NCI-H2081 treated with DMSO at 0.1 percent for 48 hours (cell line): ENCODE measurements around the gene FOXS1.
"Not testable (repeated sequence)": the region's sequence is repeated elsewhere in the genome, so short reads cannot be mapped to it uniquely, and the experiment has no call there.

Experiments used
- DNase-seq: peaks from one replicate; lab custom pipeline; 2025; lab: John Stamatoyannopoulos, UW

FOXS1 gene

GRCh38 chr20:31838646-31839292, 6.6 kb downstream of the FOXS1 start:
- DNase-seq, result no peak

GRCh38 chr20:31837896-31838397, 7.5 kb downstream of the FOXS1 start:
- DNase-seq, result no peak

- no peak for DNase-seq
Measured at GRCh38 chr20:31836853-31837608, 8.4 kb downstream of the FOXS1 start.

GRCh38 chr20:31835977-31836852, 9.2 kb downstream of the FOXS1 start:
- DNase-seq, result no peak

GRCh38 chr20:31835554-31835953, 9.8 kb downstream of the FOXS1 start:
- DNase-seq, result no peak

- no peak for DNase-seq
Measured at GRCh38 chr20:31833931-31834521, 11.4 kb downstream of the FOXS1 start.

- no peak for DNase-seq
Measured at GRCh38 chr20:31833130-31833930, 12.1 kb downstream of the FOXS1 start.

GRCh38 chr20:31831771-31832306, 13.6 kb downstream of the FOXS1 start:
- no peak for DNase-seq

GRCh38 chr20:31831211-31831610, 14.2 kb downstream of the FOXS1 start:
- DNase-seq, result no peak

- DNase-seq, result no peak
Measured at GRCh38 chr20:31830406-31830981, 14.9 kb downstream of the FOXS1 start.

GRCh38 chr20:31829731-31830130, 15.7 kb downstream of the FOXS1 start:
- no peak for DNase-seq

- DNase-seq, result not testable (repeated sequence)
Measured at GRCh38 chr20:31828016-31828415, 17.4 kb downstream of the FOXS1 start.

GRCh38 chr20:31827059-31827458, 18.3 kb downstream of the FOXS1 start:
- no peak for DNase-seq

GRCh38 chr20:31826074-31826473, 19.3 kb downstream of the FOXS1 start:
- no peak for DNase-seq

GRCh38 chr20:31824554-31825313, 20.7 kb downstream of the FOXS1 start:
- no peak for DNase-seq

GRCh38 chr20:31824125-31824485, 21.3 kb downstream of the FOXS1 start:
- no peak for DNase-seq

GRCh38 chr20:31823360-31824124, 21.9 kb downstream of the FOXS1 start:
- no peak for DNase-seq

GRCh38 chr20:31822421-31823330, 22.7 kb downstream of the FOXS1 start:
- peak; percentile 56 for DNase-seq
